GM12872 (cell line): ENCODE results near the gene CYP27C1.

Experiments used
- CTCF ChIP-seq: IDR thresholded peaks from 3 replicates; pipeline ENCODE4 v1.5.1; 2011; ENCODE audit warnings: low read depth, mild to moderate bottlenecking, low read length, moderate library complexity; ENCODE audit not compliant: insufficient read depth

The CYP27C1 gene

DNA sequence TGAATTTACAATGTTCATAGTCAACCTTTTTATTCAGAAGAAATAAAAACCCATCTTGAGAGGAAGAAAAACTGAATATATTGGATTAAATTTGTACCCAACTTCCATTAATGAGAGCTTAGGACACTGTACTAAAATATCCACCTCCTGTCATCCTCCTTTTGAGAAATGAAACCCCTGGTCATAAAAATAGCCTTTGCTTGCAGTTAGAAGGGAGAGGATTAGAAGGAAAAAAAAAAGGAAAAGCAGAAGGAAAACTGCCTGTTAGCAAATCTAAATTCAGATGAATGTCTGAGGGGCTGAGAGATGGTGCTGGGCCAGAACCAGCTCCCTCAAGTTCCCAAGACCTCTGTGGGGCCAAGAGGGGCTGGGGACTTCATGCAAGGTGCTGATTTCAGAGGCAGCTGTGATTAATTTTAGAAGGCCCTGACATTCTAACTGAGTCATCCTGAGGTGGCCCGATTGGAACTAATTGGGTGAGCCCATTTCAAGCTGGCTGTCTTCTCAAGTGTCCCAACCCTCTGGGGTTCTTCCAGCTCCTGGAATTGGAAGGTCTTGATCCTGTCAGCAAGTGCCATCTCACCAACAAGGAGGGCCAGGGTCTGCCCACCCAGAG is 74.7 kb downstream of the CYP27C1 start:
- TF ChIP-seq CTCF: no peak

DNA sequence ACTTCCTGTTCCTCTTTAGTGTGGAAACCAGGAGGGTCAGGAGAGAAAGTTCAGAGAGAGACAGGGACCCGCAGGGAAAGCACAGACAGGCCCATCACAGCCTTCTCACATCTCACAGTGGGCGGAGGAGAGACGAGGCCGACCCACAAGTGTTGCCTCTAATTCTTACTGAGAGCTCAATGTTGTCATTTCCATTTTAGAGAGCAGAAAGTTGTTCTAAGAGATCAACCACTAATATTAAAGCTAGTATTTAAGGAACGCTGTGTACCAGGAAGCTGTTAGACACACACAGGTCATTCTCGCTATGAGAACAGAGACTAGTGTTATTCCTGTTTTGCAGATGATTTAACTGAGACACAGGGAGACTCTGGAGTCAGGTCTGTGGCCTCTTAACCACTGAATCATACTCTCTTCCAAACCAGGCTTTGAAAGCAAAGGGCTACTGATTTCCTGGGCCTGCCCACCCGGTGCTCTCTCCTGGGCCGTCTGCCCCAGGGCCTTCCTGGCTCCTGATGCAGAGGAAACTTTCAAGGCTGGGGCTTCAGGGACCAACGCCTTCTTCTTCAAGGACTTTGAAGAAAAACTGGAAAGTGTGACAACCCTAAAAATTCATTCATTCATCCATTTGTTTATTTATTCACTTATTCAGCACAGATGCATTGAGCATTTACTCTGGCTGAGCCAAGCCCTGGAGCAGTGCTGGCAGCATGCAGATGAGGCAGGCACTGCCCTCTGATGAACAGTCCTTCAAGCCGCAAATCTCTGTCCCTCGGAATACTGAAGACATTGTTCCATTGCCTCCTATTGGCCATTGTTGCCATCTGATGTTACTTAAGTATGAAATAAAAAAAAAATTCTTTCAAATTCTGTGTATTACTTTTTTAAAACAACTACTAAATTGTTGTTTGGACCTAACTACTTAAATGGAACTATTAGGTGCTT is 76.0 kb downstream of the CYP27C1 start:
- TF ChIP-seq CTCF: no peak

GRCh38 chr2:127142663-127143630 is 77.2 kb downstream of the CYP27C1 start:
- no peak for TF ChIP-seq CTCF

GRCh38 chr2:127140538-127140937 is 79.6 kb downstream of the CYP27C1 start:
- TF ChIP-seq CTCF: no peak

DNA sequence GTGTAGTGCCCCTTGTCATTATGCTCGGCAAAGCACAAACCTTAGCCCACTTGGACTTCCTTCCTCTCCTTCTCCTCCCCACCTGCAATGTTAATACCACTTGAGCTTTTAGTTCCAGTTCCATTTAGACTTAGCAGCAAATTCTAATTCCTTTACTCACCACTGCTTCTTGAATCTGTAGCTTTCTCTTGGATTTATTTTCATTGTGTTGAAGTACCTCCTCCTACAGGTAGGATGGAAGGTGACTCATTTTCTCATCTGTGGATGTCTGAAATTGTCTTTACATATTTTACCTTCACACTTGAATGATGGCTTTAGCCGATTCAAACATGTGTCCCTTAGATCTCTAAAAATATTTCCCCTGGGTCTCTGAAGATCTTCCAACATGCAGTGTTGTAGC is 80.3 kb downstream of the CYP27C1 start:
- TF ChIP-seq CTCF: no peak

- TF ChIP-seq CTCF: no peak
These were observed 81.8 kb downstream of the CYP27C1 start for GRCh38 chr2:127138281-127138680.

DNA sequence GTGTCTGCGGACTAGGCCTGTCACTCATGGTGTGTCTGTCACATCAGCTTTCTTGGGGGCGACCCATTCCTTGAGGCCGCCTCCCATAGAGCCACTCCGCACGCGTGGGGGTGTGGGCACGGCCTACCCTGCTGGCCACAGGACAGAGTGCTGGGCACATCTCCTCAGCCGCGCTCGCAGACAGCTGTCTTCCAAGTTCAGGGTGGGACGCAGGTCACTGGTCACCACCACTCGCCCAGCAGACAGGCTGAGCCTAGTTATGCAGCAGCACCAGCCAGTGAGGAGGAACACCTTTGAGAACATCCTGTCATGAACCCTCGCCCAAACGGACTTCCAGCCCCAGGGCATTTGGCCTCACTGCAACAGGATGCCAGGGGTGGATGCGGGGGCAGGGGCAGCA is 82.4 kb downstream of the CYP27C1 start:
- no peak for TF ChIP-seq CTCF
